MM.1S (cell line): ENCODE data around the gene ACCSL.

Experiments
- EZH2 ChIP-seq: fragments of 300-600 bp; sonication (generic); optimal IDR thresholded peaks from 2 replicates; pipeline ENCODE3; 2017; ENCODE audit warnings: low read depth, mild to moderate bottlenecking, antibody characterized with exemption, low read length, mixed read lengths
- TF ChIP-seq, protein P1 (sequence below): fragments of 300-600 bp; sonication (generic); IDR thresholded peaks from 2 replicates; pipeline ENCODE4 v1.5.1; 2016; ENCODE audit warnings: antibody characterized with exemption, low read length, mixed read lengths

DNA sequence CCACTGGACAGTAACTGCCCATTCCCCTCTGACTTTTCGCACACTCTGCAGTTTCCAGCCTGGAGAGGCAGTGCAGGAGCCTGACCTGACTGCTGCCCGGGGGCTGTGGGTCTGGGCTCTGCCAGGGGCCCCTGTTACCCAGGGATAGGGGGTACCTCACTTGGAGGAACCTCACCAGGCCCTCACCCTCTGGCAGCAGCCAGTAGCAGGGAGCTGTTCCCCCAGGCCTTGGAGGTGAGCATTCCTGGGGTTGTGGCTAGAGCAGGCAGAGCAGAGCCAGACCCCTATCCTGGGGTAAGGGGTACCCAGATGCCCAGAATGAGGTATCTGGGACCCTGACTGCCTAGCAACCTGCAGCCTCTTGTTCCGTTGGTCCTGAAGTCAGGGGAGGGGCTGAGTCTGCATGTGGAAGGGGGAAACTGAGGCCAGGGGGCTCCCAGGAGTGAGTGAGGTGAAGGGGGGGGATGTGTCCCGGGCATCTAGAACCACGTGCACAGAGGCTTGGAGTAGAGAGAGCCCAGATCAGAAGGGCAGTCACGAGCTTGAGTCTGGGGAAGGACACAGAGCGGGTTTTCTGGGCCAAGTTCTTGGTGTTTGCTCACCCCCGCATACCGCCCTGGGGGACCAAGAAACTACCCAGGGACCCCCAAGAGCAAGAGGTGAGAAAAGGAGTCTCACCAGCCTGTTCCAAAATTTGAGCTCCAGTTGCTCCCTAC is 43.9 kb upstream of the ACCSL start:
- TF ChIP-seq, protein P1, sequence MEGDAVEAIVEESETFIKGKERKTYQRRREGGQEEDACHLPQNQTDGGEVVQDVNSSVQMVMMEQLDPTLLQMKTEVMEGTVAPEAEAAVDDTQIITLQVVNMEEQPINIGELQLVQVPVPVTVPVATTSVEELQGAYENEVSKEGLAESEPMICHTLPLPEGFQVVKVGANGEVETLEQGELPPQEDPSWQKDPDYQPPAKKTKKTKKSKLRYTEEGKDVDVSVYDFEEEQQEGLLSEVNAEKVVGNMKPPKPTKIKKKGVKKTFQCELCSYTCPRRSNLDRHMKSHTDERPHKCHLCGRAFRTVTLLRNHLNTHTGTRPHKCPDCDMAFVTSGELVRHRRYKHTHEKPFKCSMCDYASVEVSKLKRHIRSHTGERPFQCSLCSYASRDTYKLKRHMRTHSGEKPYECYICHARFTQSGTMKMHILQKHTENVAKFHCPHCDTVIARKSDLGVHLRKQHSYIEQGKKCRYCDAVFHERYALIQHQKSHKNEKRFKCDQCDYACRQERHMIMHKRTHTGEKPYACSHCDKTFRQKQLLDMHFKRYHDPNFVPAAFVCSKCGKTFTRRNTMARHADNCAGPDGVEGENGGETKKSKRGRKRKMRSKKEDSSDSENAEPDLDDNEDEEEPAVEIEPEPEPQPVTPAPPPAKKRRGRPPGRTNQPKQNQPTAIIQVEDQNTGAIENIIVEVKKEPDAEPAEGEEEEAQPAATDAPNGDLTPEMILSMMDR = no peak
- TF ChIP-seq EZH2 = no peak
